GM19372 (cell line): Measurements from ENCODE around the gene GRM7.

Experiments
- ATAC-seq: cut with Tn5 transposase; IDR thresholded peaks from one replicate; pipeline ENCODE4 v1.9.1; 2021; ENCODE audit warnings: mild to moderate bottlenecking, low read depth, moderate library complexity; ENCODE audit not compliant: unreplicated experiment

The GRM7 gene

DNA sequence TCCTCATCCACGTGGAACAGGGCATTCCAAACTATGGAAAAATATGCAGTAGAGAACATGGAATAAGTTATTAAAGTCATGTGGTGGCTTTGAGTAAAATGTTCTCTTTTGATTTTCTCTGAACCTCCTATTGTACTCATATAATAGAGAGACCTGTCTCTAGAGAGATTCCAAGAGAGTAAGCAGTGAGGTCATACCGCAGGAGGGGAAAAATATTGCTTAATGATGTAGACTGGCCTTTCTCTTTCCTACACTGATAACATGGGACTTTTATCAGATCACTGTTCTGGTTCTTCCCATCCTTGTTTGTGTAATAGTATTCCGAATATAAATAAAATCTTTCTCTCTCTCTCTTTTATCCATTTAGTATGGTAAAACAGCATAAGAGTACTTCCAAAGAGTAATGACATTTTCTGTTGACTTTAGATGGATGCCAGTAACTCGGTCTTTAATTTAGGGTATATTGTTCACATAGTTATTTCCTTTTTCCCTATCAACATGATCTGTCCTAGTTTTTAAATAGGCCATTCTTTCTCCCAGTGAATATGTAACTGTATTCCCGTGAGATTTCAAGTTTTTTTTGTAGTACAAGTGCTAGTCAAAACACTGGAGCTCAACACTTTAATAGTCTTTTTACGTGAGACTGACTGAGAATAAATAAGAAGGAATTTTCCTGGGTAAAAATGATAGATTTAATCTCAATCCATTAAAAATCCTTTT lies 826.7 kb downstream of the GRM7 start:
- ATAC-seq = no peak

DNA sequence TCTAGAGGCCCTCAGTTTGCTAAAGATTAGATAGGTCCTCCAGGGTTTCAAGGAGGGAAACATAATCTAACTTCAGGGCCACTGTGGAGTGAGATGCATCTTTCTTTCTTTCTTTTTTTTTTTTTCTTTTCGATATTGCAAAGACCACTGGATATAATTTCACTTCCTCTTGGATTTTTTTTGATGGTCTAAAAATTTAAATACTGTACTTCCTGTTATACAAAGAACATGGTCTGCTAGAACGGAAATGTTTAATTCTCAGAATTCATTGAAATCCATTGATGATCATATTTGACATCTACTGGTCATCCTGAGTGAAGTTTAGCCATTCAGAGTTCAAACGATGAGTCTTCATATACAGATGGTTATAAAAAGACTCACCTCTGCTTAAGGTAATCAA lies 832.0 kb downstream of the GRM7 start:
- no peak for ATAC-seq

GRCh38 chr3:7693976-7694375 lies 833.1 kb downstream of the GRM7 start:
- no peak for ATAC-seq

DNA sequence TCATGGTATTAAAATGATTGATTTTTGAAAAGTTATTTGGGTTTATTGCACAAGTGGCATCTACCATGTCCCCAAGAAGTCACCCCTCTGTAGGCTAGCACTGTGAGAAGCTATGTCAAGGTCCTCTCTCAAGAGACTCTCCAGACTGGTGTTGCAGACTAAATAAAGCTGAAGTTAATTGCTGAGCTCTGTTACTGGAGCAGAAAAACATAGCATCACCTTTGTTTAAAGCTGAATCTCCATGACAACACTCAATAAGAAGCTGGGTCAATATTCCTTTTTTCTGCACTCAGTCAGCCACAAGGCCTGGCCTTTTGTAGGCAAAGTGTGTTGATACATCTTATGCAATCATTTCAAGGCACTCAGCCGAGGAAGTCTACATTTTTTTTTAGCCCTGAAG lies 834.1 kb downstream of the GRM7 start:
- ATAC-seq = no peak

- no peak for ATAC-seq
Observed at GRCh38 chr3:7696320-7696719, 835.4 kb downstream of the GRM7 start.

- no peak for ATAC-seq
Observed at GRCh38 chr3:7697548-7697947, 836.6 kb downstream of the GRM7 start.

DNA sequence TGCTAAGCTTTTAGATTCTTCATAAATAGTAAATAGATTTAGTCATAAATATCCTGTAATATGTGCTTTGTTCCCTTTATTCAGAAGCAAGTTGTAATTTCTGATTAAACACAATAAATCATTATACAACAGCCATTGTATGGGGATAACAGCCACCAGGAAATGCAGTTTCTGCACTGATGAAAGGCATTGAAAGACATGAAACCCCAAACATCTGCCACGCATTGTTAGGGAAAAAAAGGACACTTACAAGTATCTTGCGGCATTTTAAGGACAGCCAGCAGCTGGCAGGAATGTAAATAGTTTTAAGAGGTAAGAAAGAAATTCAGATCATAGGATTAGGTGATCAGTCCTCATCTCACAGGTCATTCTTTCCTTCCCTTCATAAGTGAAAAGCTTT lies 839.6 kb downstream of the GRM7 start:
- no peak for ATAC-seq

- ATAC-seq = no peak
Observed at GRCh38 chr3:7700977-7701376, 840.1 kb downstream of the GRM7 start.

DNA sequence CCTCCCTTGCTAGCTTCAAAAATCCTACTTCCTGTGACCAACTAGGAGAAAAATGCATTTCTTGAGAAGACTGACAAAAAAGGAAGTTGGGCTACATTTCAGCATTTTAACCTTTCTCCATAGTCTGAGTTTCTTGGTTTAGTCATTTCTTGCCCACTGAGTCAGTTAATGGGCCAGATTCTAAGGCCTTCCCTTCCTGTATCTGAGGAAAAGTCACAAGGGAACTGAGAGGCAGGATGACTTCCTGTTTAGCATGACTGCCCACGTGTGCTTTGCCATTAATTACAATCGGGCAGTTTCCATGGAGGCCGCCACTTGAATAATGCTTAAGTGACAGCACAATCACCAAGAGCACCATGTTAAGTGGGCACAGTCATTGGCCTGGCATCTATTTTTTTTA lies 846.3 kb downstream of the GRM7 start:
- ATAC-seq = no peak

- ATAC-seq = no peak
Observed at GRCh38 chr3:7709376-7710082, 848.6 kb downstream of the GRM7 start.

DNA sequence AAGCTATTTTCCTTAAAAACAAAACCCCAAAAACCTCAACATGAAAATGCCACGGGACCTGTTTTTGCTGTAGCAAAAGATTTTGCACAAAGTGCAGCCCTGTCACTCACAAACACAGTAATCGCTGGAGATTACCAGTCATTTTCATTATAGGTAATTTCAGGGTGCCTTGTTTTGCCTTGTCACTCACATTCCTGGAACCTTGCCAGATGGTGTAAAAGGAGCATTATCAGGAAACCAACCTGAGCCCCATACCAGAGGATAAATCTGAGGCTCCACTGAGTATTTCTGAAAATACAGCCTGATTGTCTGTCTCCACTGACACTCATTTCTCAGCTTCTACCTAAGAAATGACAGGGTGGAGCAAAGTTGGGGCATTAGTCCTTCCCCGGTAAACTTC lies 849.4 kb downstream of the GRM7 start:
- ATAC-seq = no peak

DNA sequence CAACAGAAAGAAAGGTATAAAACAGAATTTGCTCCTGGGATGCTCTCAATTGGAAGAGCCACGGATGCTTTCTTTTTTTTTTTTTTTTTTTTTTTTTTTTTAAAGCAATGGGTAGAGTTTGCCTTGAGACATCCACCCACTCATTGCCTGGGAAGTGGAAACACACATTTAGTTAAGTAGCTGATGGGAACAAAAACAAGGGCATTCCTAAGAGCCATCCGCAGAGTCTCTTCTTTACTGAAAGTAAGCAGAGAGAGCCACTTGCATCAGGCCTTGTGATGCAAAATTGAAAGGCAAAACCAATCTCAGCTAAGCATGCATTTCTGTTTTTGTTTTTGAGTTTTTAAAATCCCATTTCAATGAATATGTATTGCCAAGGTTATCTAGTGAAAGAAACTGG lies 852.8 kb downstream of the GRM7 start:
- no peak for ATAC-seq

GRCh38 chr3:7720649-7721297 lies 859.9 kb downstream of the GRM7 start:
- ATAC-seq = no peak

DNA sequence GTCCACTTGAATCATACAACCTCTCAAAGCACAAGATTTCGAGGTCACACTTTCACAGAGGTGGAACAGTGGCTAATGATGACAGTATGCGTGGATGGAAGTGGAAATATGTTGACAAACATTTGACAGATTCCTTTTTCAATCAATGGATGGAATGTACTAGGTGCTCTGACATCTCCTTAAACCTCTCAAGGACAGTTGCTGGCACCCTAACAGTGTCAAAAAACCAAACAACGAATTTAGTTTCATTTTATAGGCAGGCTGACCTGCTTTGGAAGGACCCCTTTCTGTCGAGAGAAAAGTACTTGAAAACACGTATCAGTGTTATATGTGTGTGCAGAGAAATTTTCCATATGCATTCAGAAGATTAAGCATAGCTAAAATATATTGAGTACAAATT lies 861.0 kb downstream of the GRM7 start:
- no peak for ATAC-seq

- no peak for ATAC-seq
Observed at GRCh38 chr3:7728566-7729519, 867.9 kb downstream of the GRM7 start.

GRCh38 chr3:7733933-7734332 lies 873.0 kb downstream of the GRM7 start:
- ATAC-seq = no peak

DNA sequence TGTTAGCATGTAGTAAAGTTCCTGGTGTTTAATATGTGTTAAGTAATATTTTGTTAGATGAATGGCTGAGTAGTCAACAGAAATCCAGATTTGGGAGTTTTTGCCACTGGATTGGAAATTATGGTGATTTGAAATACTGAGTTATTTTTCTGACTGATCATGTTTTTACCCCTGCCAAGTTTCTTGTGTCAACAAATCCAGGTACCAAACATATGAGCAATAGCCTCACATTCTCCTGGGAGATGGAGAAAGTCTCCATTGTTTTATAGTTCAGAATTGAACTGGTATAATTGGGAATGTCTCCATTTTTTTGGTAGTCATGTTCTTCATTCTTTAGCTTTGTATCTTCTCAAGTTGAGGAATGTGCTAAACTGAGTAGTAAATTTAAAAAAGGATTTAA lies 873.5 kb downstream of the GRM7 start:
- no peak for ATAC-seq

GRCh38 chr3:7737263-7737662 lies 876.3 kb downstream of the GRM7 start:
- no peak for ATAC-seq

DNA sequence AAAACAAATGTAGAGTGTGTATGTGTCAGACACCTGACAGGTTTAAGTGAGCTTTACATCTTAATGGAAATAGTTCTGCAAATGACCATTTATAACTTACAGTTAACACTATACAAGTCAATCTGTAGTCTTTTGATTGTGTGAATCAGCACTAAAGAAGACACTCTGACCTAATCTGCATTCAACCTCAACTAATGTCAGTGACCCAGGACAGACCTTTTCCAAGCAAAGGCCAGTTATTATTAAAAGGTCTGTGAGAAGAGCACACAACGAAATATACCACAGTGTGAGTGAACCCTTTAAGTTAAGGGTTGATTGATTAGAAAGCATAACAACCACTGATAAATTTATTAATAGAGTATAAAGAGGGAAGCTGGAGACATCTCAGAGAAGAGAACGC lies 878.8 kb downstream of the GRM7 start:
- ATAC-seq = no peak

GRCh38 chr3:7740458-7740857 lies 879.5 kb downstream of the GRM7 start:
- no peak for ATAC-seq

DNA sequence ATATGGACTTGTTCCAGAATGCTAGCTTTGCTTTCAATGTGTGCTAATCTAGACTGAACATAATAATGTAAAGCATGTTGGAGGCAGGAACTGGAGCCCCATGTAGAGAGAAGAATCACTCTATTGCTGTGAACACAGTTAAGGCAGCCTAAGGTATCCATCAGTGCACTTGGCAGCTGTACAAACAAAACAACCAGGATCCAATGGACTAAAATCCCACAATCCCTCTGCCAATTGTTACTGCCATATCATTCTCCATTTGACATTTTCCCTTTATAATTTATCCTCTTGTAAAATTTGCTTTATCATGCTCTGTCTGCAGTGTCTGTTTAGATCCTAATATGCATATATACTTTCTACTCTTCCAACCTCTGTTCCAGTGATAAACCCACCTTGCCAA lies 883.9 kb downstream of the GRM7 start:
- no peak for ATAC-seq
